Chondrocyte (in vitro differentiated cells): ENCODE measurements around the gene ANKRD7. TPM values are rescaled to one million over a fixed set of nuclear protein-coding genes. Genes with fewer than 3 reads are reported as not detected.

Experiments used
- DNase-seq: peaks from one replicate; pipeline ENCODE4 v3.0.0; 2021; ENCODE audit warnings: mixed read lengths, low spot score
- H3K27ac Mint-ChIP-seq: one replicate; pipeline ENCODE4 v1.8.0; 2021; ENCODE audit warnings: mild to moderate bottlenecking, moderate library complexity, mixed read lengths; ENCODE audit not compliant: unreplicated experiment
- H3K27me3 Mint-ChIP-seq: 2 replicates; pipeline ENCODE4 v1.8.0; 2021; ENCODE audit warnings: low read depth, mixed read lengths
- H3K36me3 Mint-ChIP-seq: 2 replicates; pipeline ENCODE4 v1.8.0; 2021; ENCODE audit warnings: low read depth, mixed read lengths
- H3K4me1 Mint-ChIP-seq: 2 replicates; pipeline ENCODE4 v1.8.0; 2021; ENCODE audit warnings: low read depth, mild to moderate bottlenecking, mixed read lengths
- H3K4me3 Mint-ChIP-seq: one replicate; pipeline ENCODE4 v1.8.0; 2021; ENCODE audit warnings: mild to moderate bottlenecking, moderate library complexity, mixed read lengths; ENCODE audit not compliant: unreplicated experiment
- H3K9me3 Mint-ChIP-seq: 2 replicates; pipeline ENCODE4 v1.8.0; 2021; ENCODE audit warnings: low read depth, mixed read lengths
- total RNA-seq: library from RNA; stranded (reverse); gene quantifications from 3 replicates; pipeline ENCODE4 v1.2.1, GENCODE V29; 2021
- TF ChIP-seq, protein P1 (sequence below): fragments of 200-600 bp; sonication (generic); IDR thresholded peaks from 2 replicates; pipeline ENCODE4 v1.5.0; 2021; ENCODE audit warnings: antibody characterized with exemption, mild to moderate bottlenecking, moderate library complexity

Gene ANKRD7
- total RNA-seq, 1 donor from 2014 or later: not detected

DNA sequence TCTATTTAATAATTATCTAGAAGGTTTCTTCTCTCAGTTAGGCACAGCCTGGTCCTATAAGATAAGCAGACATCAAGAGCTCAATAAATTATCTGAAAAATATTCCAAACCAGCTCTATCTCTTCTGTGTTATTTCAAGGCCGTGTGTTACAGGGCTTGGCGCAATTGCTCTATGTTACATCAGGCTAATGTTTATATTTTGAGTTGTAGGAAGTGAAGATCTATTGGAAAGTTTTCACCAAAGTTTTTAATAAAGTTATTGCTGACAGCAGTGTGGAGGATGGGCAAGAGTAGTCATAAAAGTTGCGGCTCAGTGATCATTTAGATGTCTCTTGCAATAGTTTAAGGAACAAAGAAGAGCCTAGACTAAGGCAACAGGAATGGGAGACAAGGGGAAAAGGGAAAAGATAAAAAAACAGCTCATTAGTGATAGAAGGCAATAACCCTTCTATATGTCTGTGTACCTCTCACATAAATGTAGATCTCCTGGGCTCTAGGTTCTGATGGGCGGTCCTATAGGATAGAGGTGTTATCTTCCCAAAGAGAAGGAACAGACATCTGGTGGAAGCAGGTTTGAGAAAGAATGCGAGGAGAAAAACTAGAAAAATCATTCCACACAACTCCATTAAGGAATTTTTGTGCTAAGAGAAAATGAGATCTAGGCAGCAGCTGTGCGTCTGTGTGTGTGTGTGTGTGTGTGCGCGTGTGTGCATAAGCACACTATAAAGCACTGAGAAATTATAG is 5.9 kb upstream of the ANKRD7 start:
- DNase-seq: no peak
- Mint-ChIP-seq H3K36me3 (no peaks in the 10 kb centered on the region), H3K27ac (no peak overlapping the region), H3K4me3 (no peak overlapping the region), H3K4me1 (no peaks in the 10 kb centered on the region), H3K9me3 (no peaks in the 10 kb centered on the region), H3K27me3 (peaks cover 6% of the 10 kb centered on the region)
- TF ChIP-seq, protein P1, sequence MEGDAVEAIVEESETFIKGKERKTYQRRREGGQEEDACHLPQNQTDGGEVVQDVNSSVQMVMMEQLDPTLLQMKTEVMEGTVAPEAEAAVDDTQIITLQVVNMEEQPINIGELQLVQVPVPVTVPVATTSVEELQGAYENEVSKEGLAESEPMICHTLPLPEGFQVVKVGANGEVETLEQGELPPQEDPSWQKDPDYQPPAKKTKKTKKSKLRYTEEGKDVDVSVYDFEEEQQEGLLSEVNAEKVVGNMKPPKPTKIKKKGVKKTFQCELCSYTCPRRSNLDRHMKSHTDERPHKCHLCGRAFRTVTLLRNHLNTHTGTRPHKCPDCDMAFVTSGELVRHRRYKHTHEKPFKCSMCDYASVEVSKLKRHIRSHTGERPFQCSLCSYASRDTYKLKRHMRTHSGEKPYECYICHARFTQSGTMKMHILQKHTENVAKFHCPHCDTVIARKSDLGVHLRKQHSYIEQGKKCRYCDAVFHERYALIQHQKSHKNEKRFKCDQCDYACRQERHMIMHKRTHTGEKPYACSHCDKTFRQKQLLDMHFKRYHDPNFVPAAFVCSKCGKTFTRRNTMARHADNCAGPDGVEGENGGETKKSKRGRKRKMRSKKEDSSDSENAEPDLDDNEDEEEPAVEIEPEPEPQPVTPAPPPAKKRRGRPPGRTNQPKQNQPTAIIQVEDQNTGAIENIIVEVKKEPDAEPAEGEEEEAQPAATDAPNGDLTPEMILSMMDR: no peak

DNA sequence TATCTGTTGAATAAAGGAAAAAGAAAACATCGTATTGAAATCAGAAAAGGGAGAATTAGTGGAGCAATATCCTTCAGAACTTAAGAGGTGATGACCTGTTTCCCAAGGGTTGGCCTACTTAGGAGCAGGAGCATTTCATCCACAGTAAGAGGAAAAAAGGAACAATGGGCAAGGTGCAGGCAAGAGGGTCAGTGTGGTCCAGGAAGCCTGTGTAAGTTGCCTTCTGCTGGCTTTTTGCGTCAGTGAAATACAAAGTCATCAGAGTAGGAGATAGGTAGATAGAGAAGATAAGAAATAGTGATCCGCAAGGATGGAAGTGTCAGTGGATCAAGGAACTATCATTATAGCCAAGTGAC is 5.4 kb upstream of the ANKRD7 start:
- Mint-ChIP-seq H3K36me3 (no peaks in the 10 kb centered on the region), H3K4me3 (no peak overlapping the region), H3K4me1 (no peaks in the 10 kb centered on the region), H3K27ac (no peak overlapping the region), H3K9me3 (no peaks in the 10 kb centered on the region), H3K27me3 (peaks cover 6% of the 10 kb centered on the region)
- TF ChIP-seq, protein P1: no peak
- no peak for DNase-seq

DNA sequence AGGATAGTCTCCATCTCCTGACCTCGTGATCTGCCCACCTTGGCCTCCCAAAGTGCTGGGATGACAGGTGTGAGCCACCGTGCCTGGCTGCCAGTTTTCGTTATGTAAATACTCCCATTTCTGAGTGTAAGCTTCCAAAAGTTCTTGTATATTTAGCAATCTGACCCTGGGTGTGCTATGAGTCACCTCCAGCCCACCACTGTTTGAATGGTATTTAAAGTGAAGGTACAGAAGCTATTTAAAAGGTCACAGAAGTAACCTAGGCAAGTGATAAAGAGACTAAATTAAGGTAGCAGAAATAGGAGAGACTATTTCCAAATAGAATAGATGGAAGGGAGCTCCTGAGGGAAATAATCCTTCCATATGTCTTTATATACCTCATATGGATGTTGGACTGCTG is 3.9 kb upstream of the ANKRD7 start:
- H3K27ac Mint-ChIP-seq: no peak overlapping the region
- H3K36me3 Mint-ChIP-seq: no peaks in the 10 kb centered on the region
- no peak for DNase-seq
- no peaks in the 10 kb centered on the region for H3K4me1 Mint-ChIP-seq
- H3K9me3 Mint-ChIP-seq: no peaks in the 10 kb centered on the region
- peaks cover 2% of the 10 kb centered on the region for H3K27me3 Mint-ChIP-seq
- H3K4me3 Mint-ChIP-seq: no peak overlapping the region
- TF ChIP-seq, protein P1: no peak

DNA sequence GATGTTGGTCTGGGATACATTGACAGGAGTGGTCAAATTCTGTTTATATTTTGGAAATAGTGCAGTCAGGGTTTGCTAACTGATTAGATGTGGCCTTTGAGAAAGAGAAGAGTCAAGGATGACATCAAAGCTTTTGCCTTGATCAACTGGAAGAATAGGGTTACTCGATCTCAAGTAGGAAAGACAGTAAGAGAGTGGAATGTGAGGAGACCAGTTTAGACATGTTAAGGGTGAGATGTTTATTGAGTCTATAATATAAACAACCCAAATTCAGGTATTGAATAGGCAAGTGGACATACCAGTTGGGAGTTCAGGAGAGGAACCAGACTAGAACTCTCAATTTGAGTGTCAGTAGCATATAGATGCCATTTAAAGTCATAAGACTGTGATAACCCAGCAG is 1.9 kb upstream of the ANKRD7 start:
- no peak overlapping the region for H3K4me3 Mint-ChIP-seq
- H3K9me3 Mint-ChIP-seq: no peaks in the 10 kb centered on the region
- H3K27ac Mint-ChIP-seq: no peak overlapping the region
- no peak for DNase-seq
- H3K4me1 Mint-ChIP-seq: no peaks in the 10 kb centered on the region
- no peaks in the 10 kb centered on the region for H3K36me3 Mint-ChIP-seq
- peaks cover 5% of the 10 kb centered on the region for H3K27me3 Mint-ChIP-seq
- TF ChIP-seq, protein P1: no peak

DNA sequence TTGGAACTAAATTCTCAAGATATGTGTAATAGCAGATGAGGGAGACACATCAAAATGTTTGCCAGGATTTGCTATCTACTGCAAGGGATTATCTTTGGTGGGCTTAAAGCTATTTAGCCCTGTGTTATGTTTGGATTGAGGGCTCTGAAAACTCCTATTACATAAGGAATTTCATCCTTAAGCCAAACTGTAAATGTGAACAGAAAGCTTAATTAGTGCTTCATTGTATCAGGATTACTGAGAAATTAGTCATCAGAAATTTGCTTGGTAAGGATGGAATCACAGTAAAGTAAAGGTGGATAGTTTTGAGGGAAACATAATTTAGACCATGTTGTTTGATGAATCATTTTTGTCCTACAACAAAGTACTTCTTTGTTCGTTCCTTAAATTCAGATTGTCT is 8.3 kb downstream of the ANKRD7 start:
- TF ChIP-seq, protein P1: no peak
- DNase-seq: no peak

More for the DNA sequence above, 8.3 kb downstream of the ANKRD7 start:
- Mint-ChIP-seq H3K27me3 (peaks cover 9% of the 10 kb centered on the region), H3K36me3 (no peaks in the 10 kb centered on the region), H3K27ac (no peak overlapping the region), H3K9me3 (no peaks in the 10 kb centered on the region), H3K4me1 (no peaks in the 10 kb centered on the region), H3K4me3 (no peak overlapping the region)
